GM21526 (cell line): Measurements from ENCODE around the gene SLC9A8.
"Not testable (repeated sequence)": the region's sequence is repeated elsewhere in the genome, so short reads cannot be mapped to it uniquely, and the experiment has no call there.

Source experiments
- ATAC-seq: cut with Tn5 transposase; IDR thresholded peaks from one replicate; pipeline ENCODE4 v1.9.1; 2021; ENCODE audit warnings: moderate library complexity; ENCODE audit not compliant: unreplicated experiment, low FRiP score

Gene SLC9A8

GRCh38 chr20:49845060-49845459, 32.4 kb downstream of the SLC9A8 start:
- ATAC-seq: no peak

- no peak for ATAC-seq
Observed at GRCh38 chr20:49846206-49846807, 33.7 kb downstream of the SLC9A8 start.

GRCh38 chr20:49850463-49851230, 38.0 kb downstream of the SLC9A8 start:
- ATAC-seq: no peak

GRCh38 chr20:49851231-49851705, 38.6 kb downstream of the SLC9A8 start:
- no peak for ATAC-seq

GRCh38 chr20:49851991-49852390, 39.4 kb downstream of the SLC9A8 start:
- ATAC-seq: no peak

- no peak for ATAC-seq
Observed at GRCh38 chr20:49852522-49853080, 40.0 kb downstream of the SLC9A8 start.

- ATAC-seq: no peak
Observed at GRCh38 chr20:49853640-49854039, 41.0 kb downstream of the SLC9A8 start.

- ATAC-seq: no peak
Observed at GRCh38 chr20:49854190-49854875, 41.7 kb downstream of the SLC9A8 start.

- ATAC-seq: no peak
Observed at GRCh38 chr20:49856904-49857303, 44.3 kb downstream of the SLC9A8 start.

- ATAC-seq: no peak
Observed at GRCh38 chr20:49858076-49858585, 45.5 kb downstream of the SLC9A8 start.

- ATAC-seq: no peak
Observed at GRCh38 chr20:49859011-49859410, 46.4 kb downstream of the SLC9A8 start.

- no peak for ATAC-seq
Observed at GRCh38 chr20:49859807-49860206, 47.2 kb downstream of the SLC9A8 start.

GRCh38 chr20:49861232-49861631, 48.6 kb downstream of the SLC9A8 start:
- not testable (repeated sequence) for ATAC-seq

- no peak for ATAC-seq
Observed at GRCh38 chr20:49862607-49863200, 50.1 kb downstream of the SLC9A8 start.

GRCh38 chr20:49863666-49864065, 51.0 kb downstream of the SLC9A8 start:
- no peak for ATAC-seq

GRCh38 chr20:49865559-49865958, 52.9 kb downstream of the SLC9A8 start:
- no peak for ATAC-seq

GRCh38 chr20:49866051-49866450, 53.4 kb downstream of the SLC9A8 start:
- ATAC-seq: no peak

GRCh38 chr20:49867453-49868215, 55.0 kb downstream of the SLC9A8 start:
- ATAC-seq: no peak

GRCh38 chr20:49868538-49868937, 55.9 kb downstream of the SLC9A8 start:
- ATAC-seq: no peak

- ATAC-seq: no peak
Observed at GRCh38 chr20:49868964-49869363, 56.3 kb downstream of the SLC9A8 start.
